GM19099 (cell line): ENCODE results near the gene THAP4.

Source experiments
- POLR2A ChIP-seq: IDR thresholded peaks from 3 replicates; pipeline ENCODE4 v1.6.1; 2011; ENCODE audit warnings: low read depth; ENCODE audit not compliant: insufficient read length; ENCODE audit errors: extremely low read depth

Gene THAP4

DNA sequence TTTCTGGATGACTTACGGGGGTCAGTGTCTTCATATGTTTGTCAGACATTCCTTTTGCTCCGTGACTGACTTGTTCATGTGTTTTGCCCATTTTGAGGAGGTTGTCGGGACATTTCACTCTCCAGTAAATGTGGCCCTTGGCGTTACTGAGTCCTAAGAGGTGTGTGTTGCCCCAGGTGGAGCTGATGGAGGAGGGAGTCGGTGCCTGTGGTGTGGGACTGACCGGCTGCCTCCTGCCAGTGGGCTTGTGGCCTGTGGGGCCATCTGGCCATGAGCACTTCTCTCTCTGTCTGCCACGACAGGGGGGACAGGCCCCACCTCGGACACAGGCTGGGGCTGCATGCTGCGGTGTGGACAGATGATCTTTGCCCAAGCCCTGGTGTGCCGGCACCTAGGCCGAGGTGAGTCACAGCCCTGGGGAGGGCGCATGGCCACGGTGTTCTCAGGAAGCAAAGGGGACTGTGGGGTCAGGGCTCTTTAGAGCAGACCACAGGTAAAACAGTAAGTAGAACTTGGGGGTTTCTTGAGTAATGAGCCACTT lies 16.3 kb upstream of the THAP4 start:
- no peak for TF ChIP-seq POLR2A

DNA sequence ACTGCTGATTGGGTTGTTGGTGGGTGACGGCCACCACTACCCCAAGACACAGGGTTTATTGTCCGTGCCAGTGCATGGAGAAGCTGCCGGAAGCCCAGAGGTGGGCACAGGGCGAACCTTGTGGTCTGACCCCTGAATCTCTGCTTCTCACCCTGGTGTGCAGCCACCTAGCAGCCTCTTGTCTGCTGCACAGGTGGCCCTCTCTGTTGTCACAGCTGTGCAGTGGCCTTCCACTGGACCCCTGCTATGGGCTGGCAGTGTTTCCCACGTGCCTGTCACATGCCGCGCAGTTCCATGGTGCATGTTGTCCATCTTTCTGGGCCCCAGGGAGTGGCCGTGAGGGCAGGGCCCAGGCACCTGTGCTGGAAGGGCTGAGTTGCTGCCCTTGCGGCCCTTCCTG lies 15.8 kb upstream of the THAP4 start:
- no peak for TF ChIP-seq POLR2A

GRCh38 chr2:241652142-241652541 lies 15.2 kb upstream of the THAP4 start:
- TF ChIP-seq POLR2A: no peak

DNA sequence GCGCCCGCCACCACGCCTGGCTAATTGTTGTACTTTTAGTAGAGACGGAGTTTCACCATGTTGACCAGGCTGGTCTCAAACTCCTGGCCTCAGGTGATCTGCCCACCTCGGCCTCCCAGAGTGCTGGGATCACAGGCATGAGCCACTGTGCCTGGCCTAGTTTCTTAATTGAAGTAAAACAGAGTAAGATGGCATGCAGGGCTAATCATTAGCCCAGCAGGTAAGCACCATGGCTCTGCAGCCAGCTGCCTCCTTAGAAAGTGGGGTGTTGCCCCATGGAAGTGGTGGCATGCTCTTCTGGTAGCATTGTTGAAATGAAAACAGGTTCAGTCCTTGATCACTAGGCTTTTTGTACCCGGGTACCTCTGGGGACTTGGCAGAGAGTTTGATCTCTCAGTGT lies 13.0 kb upstream of the THAP4 start:
- no peak for TF ChIP-seq POLR2A

DNA sequence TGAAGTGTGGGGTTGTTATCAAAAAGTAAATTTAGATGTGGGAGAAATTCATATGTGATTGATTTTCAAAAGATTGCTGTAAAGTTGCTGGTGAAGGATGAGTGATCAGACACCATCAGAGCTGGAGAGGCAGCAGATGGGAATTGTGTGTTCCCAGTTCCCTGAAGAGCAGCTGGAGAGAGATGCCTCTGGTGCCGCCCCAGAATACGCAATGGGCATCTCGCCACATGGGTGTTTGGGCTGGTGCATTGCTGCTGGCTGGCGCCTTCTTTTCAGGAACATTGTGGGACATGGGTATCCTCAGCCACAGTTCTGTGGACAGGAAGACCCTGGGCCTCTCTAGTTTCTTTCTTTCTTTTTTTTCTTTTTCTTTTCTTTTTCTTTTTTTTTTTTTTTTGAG lies 12.4 kb upstream of the THAP4 start:
- no peak for TF ChIP-seq POLR2A

DNA sequence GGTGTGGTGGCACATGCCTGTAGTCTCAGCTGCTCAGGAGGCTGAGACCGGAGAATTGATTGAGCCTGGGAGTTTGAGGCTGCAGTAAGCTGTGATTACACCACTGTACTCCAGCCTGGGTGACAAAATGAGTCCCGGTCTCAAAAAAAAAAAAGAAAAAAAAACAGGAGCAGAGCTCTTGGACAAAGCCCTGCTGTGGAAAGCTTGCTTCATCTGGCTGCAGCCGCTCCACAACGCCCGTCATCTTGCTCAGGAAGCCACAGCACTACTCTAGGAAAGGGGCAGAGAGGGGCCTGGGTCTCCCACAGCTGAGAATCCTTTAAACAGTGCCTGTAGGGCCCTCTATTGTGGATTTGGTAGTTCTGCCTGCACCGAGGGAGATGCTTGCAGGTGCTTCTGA lies 11.5 kb upstream of the THAP4 start:
- TF ChIP-seq POLR2A: no peak

DNA sequence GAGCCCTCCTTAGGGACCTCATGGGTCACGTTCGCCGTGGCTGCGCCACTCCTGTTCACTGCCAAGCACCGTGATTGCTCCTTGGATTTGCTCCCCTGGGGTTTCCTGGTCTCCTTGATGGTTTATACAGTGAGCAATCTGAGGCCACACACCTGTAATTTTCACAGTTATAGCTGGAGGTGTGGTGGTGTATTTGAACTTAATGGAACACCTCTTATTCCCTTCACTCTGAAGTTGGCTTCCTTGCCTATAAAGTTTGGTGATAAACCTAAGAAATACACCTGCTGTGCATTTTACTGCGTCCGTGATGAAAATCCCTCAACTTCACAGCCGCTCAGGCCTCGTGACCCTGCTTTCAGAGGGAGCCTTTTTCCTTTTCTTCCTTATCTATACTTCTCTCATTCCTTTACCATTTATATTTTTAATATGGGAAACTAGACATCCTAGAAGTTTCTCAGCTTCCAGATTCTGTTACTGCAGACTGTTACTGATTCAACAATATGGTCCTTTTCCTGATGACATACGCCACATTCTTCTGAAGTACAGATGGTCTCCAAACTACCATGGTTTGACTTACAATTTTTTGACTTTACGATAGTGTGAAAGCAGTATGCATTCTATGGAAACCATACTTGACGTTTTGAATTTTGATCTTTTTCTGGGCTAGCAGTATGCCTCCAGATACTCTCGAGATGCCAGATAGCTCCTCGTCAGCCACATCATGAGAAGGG lies 9.1 kb upstream of the THAP4 start:
- TF ChIP-seq POLR2A: no peak

- no peak for TF ChIP-seq POLR2A
Observed at GRCh38 chr2:241645056-241645914, 8.3 kb upstream of the THAP4 start.

DNA sequence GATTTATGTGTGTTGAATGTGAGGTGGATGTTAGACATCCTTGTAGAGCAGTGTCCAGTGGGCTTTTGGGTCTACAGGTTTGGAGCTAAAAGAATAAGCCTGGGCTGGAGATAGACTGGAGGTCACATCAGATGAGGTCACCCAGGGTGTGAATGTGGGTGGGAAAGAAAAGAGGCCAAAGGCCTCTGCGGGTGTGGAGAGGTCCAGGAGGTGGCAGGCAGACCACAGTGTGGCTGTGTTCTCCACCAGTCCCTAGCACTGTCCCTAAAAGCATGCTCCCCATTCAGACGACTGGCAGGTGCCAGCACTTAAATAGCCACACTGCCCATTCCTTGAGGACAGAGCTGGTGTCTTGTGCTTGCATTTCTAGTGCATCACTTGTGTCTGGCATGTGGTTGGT lies 4.7 kb upstream of the THAP4 start:
- no peak for TF ChIP-seq POLR2A

GRCh38 chr2:241640165-241640795 lies 3.3 kb upstream of the THAP4 start:
- TF ChIP-seq POLR2A: no peak

DNA sequence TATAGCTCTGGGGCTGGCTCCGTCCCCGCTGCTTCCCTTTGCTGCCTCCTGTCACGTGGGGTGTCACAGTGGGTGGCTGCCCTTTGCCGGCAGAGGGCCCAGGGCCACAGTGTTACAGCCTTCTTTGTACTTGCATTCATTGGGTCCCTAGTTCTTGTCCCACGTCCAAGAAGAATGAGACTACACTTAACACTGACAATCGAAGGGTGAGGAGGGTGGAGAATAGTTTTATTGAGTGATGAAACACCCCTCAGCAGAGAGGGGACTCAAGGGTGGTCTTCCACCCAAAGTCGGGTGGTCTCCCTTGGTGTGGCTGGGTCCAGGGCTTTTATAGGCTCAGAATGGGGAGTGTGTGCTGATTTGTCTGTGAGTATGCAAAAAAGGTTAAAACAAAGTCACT lies 2.4 kb upstream of the THAP4 start:
- TF ChIP-seq POLR2A: no peak

- no peak for TF ChIP-seq POLR2A
Observed at GRCh38 chr2:241638940-241639339, 2.0 kb upstream of the THAP4 start.

DNA sequence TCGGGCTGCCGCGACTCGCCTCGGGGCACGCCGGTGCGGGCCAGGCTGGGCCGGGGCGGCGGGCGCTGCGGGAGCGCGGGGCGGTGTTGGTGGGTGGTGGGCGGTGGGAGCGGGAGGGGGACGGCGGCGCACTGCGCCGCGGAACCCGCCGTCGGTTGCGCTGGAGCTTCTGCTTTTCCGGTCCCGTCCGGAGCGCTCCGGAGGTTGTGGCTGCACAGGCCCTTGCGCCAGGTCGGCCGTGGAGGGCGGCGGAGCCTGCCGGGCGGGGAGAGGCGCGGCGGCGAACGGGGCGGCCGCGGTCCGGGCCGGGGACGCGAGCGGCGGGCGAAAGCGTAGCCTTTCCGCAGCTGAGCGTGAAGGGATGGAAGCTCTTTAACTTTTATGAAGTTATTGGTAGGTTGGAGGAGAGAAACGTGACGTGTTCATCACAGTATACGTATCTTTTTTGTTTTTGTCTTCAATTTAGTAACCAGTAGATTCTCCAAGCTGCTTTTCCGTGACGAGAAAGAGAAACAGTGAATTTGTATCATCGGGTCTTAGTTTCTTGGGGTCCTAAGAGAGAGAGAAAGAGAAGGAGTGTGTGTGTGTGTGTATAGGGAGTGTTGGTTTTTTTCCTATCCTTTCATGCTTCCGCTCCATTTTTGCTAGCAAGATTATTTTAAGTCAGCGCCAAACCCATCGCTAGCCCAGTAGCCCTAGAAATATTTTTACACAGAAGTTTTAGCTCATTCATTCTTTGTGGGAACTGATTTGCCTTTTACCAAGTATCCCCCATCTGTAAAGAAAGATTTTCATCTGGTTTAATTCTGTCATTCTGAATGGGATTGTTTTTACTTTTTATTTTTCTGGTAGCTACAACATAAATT lies 1.1 kb upstream of the THAP4 start:
- no peak for TF ChIP-seq POLR2A

GRCh38 chr2:241636182-241637017 lies 558 bp downstream of the THAP4 start:
- peak; percentile 52 for TF ChIP-seq POLR2A
